ENCODE measurements around the gene POLN.

DNA sequence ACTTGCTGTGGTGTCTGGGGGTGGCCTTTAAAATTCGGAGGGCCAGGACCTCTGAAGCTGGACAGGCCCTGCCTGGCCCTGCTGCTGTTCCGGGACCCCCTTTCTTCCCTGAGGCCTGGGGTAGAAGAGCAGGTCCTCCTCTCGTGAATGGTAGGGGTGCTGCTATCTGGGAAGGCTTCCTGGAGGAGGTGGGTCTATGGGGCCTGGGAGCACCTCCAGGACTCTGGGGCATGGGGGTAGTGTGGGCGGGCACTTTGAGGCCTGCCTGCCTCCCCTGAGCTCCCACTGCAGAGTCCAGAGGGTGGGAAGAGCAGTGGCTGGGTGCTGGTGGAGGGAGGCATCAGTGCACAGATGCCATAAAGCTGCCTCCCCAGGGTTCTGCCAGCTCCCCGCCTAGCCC lies 24.9 kb upstream of the POLN start:
- TF ChIP-seq POLR2A (IDR thresholded peaks at IDR 0.05; ENCODE audit: low read depth, low read length) (no peak), MAZ (IDR thresholded peaks at IDR 0.05; ENCODE audit: borderline replicate concordance, low read depth, low read length) (no peak), RAD21 (IDR thresholded peaks at IDR 0.05; ENCODE audit: low read length) (no peak)
- TF ChIP-seq, protein P1, sequence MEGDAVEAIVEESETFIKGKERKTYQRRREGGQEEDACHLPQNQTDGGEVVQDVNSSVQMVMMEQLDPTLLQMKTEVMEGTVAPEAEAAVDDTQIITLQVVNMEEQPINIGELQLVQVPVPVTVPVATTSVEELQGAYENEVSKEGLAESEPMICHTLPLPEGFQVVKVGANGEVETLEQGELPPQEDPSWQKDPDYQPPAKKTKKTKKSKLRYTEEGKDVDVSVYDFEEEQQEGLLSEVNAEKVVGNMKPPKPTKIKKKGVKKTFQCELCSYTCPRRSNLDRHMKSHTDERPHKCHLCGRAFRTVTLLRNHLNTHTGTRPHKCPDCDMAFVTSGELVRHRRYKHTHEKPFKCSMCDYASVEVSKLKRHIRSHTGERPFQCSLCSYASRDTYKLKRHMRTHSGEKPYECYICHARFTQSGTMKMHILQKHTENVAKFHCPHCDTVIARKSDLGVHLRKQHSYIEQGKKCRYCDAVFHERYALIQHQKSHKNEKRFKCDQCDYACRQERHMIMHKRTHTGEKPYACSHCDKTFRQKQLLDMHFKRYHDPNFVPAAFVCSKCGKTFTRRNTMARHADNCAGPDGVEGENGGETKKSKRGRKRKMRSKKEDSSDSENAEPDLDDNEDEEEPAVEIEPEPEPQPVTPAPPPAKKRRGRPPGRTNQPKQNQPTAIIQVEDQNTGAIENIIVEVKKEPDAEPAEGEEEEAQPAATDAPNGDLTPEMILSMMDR (conservative IDR thresholded peaks at IDR 0.05; ENCODE audit: low read depth, low read length), result no peak

Measured in IMR-90 (cell line).